Lung microvascular endothelial cell (primary cell): Measurements from ENCODE around the gene PLEKHA3. TPM values are rescaled to one million over a fixed set of nuclear protein-coding genes. Genes with fewer than 3 reads are reported as not detected.
"Not testable (repeated sequence)": the region's sequence is repeated elsewhere in the genome, so short reads cannot be mapped to it uniquely, and the experiment has no call there.

ENCODE experiments used
- DNase-seq, 2 donors: peaks; one replicate each; pipeline versions ENCODE4 v3.0.0 to v3.0.0-alpha.2; 2010; ENCODE audit warnings: low read depth in 2 of 2
- total RNA-seq: library from RNA; depleted of rRNA; stranded (reverse); fragments of >200 nt; gene quantifications from 2 replicates; pipeline ENCODE4 v1.2.1, GENCODE V29; 2014

PLEKHA3 gene
- 5.2 and 8.7 TPM in 2 replicates for total RNA-seq

DNA sequence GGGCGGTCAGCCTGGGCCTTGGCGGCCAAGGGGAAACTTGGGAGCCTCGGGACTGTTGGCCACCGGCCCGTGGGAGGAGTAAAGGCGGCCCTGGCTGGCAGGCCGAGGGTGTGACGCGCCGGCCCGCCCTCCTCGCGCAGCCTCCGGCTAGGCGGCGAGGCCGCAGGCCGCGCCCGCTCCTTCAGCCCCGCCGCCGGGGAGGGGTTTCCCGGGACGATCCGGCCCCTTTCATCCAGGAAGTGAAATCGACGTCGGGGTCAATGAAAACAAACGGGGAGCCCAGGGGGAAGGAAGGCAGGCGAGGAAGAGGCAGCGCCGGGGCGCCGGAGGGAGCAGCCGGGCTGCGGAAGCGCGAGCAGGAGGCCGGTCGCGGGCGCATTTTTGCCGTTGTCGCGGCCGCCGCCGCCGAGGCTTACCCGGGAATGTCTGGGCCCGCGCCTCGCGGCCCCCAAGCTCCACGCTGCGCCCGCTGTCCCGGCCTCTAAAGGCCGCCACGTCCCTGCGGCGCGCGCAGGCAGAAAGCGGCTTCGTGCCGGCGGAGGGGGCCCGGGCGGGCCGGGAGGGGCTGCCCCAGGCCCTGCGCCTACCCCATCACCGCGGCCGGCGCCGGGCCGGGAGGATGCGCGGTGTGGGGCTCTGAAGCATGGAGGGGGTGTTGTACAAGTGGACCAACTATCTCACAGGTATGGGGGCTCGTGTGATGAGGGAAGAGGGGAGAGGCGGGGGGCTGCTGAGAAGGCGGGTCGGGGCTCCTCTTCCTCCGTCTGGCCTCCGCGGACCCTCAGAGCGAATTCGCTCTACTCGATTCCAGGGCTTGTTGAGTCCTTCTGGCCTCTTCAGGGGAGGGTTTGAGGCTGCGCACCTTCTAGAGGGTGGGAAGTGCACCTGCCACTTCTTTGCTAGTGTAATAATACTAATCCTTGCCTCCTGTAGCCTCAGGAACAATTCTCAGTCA, at the start of gene PLEKHA3:
Gene PLEKHA3 (plus strand): TSS at position 231 of the 955 bp plus-strand sequence. CDS start 413 bp downstream, at position 644.
- DNase-seq = peak; percentile 84 to 96

DNA sequence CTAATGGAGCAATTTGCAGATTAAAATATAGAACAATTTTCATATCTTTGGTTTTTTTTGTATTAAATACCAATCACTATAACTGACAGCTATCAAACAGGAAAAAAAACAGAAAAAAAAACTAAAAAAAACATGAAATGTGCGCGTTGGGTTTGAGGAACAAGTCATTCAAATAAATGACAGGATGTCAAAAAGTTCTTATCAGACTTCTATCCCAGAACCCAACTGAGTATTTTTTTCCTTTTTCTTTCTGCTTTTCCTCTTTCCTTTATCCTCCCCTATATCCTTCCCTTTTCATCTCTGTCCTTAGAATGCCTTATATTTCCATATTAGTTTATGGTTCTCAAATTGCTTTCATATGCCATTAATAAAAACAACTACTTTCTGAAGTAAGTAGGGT, 43.6 kb upstream of the PLEKHA3 start:
- DNase-seq = no peak

DNA sequence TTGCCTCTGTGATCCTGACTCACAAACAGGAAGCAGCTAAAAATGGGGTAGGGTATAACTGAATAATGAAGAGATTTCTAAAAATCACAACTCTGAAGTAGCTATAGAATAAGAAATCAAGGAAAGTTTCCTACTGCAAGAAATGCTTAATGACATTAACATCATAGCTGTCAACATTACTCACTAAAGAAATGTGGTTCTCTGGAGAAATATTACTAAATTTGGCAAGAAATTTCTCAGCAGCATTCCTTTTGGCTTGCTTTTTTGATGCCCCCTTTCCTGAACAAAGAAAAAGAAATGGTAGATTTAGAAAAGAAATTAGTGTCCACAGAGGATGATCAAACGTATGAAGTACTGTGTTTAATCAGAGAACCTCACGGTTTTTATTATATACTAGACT, 38.8 kb upstream of the PLEKHA3 start:
- no peak for DNase-seq

DNA sequence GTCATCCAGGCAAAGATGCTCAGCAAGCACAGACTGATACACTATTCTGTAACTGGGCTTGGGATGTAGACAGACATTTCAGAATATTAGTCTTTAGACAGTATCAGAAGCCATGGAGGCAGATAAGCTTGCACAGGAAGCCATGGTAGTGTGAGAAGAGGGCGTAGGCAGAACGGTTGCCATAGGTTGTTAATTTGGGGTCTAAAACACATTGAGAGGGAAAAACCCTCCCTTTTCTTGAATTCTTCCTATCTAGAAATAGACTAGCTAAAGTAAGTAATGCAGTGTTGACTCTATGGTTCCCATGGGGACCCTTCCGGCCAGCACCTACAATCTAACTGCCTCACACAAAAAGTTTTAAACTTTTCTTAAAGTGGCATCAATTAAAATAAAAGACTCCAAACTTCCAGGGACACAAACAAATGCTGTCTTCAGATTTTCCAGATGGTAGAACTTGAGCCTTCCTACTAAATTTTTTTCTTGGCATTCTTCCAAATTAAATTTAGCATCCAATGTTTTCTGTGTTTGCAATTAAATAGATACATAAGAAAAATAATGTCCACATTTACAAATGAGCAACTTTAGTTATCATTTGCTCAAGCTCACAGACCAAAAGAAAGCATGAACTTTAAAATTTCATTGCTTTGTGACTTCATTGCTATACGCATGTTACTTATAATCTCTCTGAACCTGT, 31.1 kb upstream of the PLEKHA3 start:
- peak in 1 of 2 donors; percentile 15 for DNase-seq

DNA sequence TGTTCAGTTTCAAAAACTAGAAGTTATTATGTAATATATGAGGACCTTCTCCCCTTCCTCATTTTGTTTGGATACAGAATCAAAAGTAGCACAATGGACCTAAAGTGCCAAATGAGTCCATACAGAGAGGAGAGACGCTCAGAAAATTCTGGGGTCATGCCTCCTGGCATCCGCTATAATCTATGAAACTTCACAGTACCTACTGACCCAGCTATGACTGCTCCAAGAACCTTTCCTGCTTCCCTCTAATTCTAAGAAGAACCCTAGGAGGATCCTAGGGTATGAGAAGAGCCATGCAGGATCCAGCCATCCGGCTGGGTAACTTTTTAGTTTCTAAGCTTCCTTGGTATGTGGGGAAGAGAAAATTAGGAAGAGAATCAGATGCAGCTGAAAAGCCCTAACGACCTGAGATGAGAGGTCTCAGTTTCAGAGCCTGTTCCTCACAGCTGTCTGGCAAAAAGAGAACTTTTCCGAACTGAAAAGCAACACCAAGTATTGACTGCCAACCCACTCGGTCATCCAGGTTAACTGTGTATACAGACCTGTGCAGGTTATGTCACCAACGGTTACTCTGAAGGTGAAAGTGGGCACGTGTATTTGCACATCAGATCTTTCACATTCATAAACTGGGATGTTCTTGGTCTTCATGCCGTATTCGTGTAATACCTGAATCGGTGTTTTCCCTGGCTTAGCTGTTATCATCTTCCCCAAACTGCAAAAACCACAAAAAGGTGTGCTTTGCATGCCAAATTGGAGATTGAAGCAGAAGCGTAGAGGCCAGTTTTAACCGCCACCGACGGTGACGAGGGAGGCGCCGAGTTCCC, 30.3 kb upstream of the PLEKHA3 start:
- DNase-seq = peak; percentile 7 to 22

DNA sequence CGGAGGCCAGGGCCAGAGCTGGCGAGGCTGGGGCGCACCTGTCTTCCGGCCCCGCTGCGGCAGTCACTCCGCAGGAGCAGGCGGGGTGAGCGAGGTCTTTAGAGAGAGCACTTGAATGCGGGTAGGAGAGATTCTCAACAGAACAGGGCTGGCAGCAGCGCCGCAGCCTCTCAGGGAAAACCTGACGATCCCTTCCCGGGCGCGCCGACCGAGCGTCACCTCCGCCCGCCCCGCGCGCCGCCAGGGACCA, 29.8 kb upstream of the PLEKHA3 start:
- no peak for DNase-seq

DNA sequence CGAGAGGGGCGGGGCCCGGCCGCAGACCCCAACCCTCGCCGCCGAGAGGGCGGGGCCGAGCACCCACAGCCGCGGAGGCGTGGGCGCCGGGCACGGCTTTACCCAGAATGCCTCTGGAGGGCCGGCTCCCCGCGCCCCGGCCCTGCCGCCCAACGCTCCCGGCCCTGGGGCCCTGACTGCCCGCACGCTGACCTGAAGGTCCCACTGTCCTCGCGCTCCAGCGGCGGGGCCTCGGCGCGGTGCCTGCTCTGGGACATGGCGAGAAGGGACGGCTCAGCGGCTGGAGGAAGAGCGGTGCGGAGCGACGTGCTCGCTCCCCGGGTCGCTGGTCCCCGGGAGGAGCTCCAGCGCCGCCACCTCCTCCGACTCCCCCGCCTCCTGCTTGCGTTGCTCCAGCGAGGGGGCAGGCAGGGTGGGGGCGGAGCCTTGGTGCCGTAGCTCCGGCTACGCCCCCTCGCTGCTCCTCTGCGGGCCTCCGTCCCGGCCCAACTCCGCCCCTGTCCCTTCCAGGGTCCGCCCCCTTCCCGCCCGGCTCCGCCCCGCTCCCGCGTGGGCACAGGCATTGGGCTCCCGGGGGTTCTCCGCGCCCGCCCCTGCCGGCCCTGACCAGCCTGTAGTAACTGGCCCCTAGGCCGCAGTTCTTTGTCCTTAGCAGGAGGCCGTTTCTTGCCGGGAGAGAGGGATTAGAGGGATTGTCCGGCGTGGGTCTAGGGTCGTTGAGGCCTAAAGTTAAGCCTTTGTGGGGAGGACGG, 29.3 kb upstream of the PLEKHA3 start, which contains the start of the genes PJVK and PRKRA:
Gene PJVK (plus strand): TSS at position 605 of the 752 bp plus-strand sequence. CDS start 2,032 bp downstream, outside the sequence.
Gene PRKRA (minus strand): TSS at position 402 of the 752 bp plus-strand sequence. CDS start 145 bp downstream, at position 257.
- DNase-seq = peak; percentile 99

DNA sequence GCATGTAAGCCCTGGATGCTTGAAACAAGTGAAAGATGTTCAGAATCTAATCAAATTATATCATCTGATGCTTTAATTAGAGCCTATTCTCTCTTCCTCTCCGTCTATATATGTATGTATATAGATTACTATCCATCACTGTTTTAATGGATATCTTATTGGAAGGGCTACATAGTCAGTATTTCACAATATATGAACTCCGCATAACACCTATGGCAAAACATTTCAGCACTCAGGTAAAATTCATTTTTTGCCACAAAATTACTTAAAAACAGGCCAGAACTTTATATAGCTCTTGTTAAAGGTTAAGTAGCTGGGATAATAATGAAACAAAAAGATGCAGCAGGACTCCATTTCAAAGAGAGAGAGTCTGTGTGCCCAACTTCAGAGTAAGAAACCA, 27.9 kb upstream of the PLEKHA3 start:
- no peak for DNase-seq

DNA sequence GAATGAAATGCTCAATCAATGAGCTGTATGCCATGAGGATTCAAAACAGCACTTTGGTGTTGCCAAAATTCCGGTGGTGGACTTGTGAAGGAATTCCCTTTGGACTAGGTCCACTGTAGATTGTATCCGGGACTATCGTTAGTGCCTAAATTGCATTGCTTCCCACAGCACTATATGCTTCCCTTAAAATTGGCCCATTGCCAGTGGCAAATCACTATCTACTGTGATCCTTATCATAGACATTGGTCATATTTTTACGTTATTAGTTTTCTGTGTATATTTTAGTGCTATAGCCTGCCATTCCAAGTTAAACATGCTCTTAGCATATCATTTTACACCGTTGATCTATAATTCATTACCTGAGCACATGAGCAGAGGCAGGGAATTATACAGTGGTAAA, 27.4 kb upstream of the PLEKHA3 start:
- no peak for DNase-seq

DNA sequence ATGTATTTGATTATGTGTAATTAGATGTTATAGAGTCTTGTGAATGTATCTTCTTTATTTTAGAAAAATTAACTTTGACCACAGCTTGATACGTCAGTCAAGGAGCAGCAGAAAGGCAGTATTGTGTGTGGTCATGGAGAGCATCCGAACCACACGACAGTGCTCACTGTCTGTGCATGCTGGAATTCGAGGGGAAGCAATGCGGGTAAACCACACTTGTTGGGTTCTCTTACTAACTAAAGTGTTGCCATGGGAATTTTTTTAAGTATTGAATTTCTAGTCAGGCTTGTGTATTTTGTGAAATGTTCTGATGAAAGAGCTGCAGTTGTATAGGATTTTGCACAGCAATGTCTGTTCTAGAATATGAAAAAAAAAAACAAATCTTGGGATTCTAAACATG, 24.3 kb upstream of the PLEKHA3 start:
- DNase-seq = no peak

DNA sequence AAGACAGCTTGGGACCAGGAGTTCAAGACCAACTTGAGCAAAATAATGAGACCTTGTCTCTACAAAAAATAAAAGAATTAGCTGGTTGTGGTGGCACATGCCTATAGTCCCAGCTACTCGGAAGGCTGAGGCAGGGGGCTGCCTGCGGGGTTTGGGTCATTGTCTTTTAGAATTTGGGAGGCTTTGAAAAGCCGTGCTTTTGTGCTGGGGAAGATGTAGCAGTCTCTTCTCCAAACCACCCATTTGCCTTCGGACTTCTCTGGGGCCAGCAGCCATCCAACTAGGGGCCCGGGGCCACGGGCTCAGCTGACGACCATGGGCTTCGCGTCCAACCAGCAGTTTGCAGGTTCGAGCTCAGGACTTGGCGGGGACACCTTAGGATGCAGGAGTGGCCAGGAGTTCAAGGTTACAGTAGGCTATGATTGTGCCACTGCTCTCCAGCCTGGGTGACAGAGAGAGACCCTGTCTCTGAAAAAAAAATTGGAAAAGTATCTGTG, 22.8 kb upstream of the PLEKHA3 start:
- no peak for DNase-seq

DNA sequence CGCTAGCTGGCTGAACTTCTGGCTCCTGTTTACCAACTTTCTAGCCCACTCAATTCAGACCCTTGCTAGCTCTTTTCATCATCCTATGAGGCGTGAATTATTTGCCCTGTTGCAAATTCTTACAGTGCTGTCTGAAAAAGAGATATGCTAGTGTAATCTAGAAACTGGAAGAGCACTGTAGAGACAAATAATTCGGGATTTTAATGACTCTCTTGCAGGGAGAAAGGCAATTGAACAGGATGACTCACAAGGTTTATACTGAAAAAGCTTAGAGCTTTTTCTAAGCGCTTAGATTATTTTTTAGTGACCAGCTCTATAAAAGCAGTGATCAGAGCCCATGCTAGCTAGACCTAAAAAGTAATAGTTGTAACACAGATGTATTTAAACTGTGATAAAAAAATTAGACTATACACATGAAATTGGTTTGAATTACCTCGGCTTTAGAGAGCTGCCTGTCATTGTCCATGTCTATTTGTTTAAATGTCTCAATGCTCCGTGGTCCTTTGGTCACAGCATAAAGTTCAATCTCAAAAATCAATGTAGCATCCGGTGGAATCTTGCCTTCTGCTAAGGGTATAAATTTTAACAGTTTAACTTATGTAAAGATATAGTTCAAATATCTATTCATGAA, 10.9 kb upstream of the PLEKHA3 start:
- no peak for DNase-seq

DNA sequence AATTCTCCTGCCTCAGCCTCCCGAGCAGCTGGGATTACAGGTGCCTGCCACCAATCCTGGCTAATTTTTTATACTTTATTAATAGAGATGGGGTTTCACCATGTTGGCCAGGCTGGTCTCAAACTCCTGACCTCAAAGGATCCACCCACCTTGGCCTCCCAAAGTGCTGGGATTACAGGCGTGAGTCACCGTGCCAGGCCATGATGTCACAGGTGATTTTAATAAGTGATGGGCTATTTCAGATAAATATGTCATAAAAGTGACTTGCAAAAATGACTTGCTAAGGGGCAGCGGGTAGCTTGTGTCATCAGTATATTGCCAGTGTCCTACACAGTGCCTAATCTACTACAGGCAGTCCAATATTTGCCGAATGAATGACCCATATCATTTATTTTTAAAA, 8.9 kb upstream of the PLEKHA3 start:
- not testable (repeated sequence) for DNase-seq

DNA sequence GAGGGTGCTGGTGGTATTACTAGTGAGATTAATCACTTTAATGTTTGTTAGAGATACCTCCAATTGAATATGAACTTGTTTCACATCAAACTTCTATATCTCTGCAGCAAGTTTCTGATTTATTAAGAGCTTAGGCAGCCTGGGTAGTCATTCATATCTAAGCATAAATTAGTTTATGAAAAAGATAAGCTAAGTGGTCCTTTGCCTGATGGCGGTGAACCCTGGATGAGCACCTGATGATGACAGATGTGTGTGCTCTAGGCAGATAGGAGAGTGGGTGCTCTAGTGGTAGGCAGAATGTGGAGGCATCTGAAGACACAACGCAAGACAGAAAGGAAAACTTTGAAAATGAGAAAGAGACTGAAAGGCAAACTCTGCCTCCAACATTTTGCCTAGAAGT, 6.9 kb upstream of the PLEKHA3 start:
- DNase-seq = no peak

DNA sequence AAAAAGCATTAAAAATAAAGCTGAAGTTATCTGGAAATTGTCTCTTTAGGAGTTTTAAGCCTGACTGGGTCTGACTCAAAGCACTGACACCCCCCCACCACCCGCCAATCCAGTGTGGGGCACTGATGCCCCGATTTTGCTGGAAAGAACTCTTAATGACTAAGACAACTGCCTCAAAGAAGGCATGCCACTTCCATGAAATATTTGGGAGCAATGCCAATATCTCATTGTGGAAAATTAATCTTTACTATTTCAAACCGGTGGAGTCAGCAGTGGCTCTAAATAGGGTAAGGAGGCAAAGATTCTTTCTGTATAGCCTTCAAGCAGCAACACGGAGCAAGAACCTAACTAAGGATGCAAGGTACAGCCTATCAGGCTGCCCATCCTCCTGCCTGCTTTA, 6.3 kb upstream of the PLEKHA3 start:
- peak in 1 of 2 donors; percentile 3 for DNase-seq

DNA sequence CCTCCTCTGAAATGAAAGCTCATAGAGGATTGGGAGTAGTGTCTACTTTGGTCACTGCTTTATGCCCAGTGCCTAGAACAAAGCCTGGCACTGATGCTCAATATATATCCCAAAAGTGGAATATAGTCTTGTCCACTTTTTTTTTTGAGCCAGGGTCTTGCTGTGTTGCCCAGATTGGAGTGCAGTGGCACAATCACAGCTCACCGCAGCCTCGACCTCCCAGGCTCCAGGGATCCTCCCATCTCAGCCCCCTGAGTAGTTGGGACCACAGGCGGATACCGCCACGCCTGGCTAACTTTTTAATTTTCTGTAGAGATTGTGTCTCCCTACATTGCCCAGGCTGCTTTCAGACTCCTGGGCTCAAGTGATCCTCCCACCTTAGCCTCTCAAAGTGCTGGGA, 5.7 kb upstream of the PLEKHA3 start:
- DNase-seq = no peak

DNA sequence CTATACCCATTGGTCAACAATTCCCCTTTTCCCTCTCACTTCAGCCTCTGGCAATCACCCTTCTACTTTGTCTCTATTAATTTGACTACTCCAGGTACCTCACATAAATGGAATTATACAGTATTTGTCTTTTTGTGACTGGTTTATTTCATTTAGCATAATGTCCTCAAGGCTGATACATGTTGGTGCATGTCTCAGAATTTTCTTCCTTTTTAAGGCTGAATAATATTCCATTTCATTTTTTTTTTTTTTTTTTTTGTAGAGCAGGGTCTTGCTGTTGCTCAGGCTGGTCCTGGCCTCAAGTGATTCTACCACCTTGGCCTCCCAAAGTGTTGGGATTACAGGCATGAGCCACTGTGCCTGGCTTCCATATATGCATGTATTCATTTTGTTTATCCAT, 3.8 kb upstream of the PLEKHA3 start:
- DNase-seq = no peak

DNA sequence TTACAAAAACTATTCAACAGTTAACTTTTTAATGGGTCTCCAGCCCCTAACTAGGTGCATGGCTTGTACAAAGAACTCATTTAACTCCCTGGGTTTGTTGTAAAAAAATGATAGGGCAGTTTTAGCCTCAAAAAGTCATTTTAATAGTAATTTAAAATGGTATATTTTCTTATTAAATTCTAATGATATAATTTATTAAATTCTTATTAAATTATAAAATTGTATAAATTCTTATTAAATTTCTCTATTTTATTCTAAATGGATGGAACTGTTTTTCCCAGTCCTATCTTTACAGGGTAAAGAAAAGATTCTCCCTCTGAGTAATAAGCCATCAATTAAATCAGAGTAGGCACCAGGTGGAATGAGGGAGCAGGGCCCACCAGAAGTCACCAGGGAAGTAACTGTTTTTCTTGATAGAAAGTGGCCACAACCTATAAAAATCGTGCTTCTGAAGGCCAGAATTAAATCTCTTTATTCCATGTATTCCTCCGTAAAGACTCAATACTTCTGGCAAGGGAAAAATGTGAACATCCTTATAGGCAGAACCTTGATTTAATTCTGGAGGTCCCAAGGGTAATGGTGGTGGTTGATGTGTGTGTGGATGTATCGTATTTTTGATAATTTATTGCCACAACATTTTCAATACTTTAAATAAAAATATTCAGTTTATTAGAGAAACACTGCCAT, 2.7 kb upstream of the PLEKHA3 start:
- no peak for DNase-seq

DNA sequence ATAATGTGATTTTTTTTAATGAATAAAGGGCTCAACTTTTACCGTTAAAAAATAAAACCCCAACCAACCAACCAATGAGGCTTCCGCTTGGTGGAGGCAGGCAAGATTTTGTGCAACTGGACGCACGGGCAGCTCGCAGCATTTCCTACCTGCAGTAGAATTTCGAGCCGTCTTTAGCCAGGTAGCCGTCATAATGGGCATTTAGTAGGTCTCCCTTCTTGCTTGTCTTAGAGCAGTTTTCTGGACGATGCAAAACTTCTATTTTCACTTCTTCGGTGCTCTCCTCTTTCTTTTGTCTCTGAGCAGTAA, 2.2 kb upstream of the PLEKHA3 start:
- peak; percentile 16 to 35 for DNase-seq
